K562 (cell line): ENCODE measurements around the gene OSTF1. TPM values are rescaled to one million over a fixed set of nuclear protein-coding genes. Genes with fewer than 3 reads are reported as not detected.

Source experiments
- ATAC-seq: fragments of 200-7000 bp; cut with Tn5 transposase; 3 replicates; pipeline ENCODE4 v1.9.1; 2020; ENCODE audit warnings: moderate library complexity
- BruUV-seq: library from RNA; stranded (reverse); fragments of 400-500 nt; replicated peaks from 2 replicates; lab custom pipeline; 2021; lab: Mats Ljungman, UMichigan
- CTCF ChIA-PET: fragments of 300-600 bp; formaldehyde crosslinking; extraction: SDS; loops from one replicate; lab custom pipeline; 2021; ENCODE audit warnings: low intra/inter-chr PET ratio; lab: Yijun Ruan, JAX
- POLR2A ChIA-PET: fragments of 300-600, 350-650 bp; sonication (Branson Sonifier 250); formaldehyde crosslinking; extraction: SDS; loops from one replicate; lab custom pipeline; 2021; ENCODE audit warnings: antibody characterized with exemption, inconsistent platforms; lab: Yijun Ruan, JAX
- DNase-seq, 4 experiments: peaks; one replicate each; pipeline versions ENCODE4 v3.0.0 to v3.0.0-alpha.2; 2011 to 2018; ENCODE audit warnings: low spot score in 3 of 4, mixed read lengths in 3 of 4; ENCODE audit errors: extremely low read depth in 1 of 4
- FAIRE-seq: peaks from 2 replicates; lab custom pipeline; 2011; peaks lifted over from hg19 to GRCh38; lab: Jason Lieb, UNC
- H2AFZ ChIP-seq: 2 replicates; pipeline ENCODE4 v1.6.0; 2011; ENCODE audit warnings: low read depth, low read length, control low read depth, inconsistent platforms
- H3K27ac ChIP-seq: fragments of 200-600 bp; 3 replicates; pipeline ENCODE4 v1.8.0; 2011; ENCODE audit warnings: low read depth, mild to moderate bottlenecking, control low read depth, inconsistent platforms, low read length, moderate library complexity, mixed read lengths; ENCODE audit errors: extremely low read depth
- H3K27me3 ChIP-seq, 2 experiments: fragments of 300-600 bp in 1 of 2; 2 replicates in 1 of 2; 3 replicates in 1 of 2; pipeline versions ENCODE4 v1.6.0 to v1.8.0; 2011; ENCODE audit warnings: inconsistent platforms in 2 of 2, low read length in 2 of 2, mild to moderate bottlenecking in 1 of 2, mixed read lengths in 1 of 2, moderate library complexity in 1 of 2; ENCODE audit not compliant: control insufficient read depth in 2 of 2, insufficient read depth in 2 of 2
- H3K36me3 ChIP-seq: fragments of 300-600 bp; 3 replicates; pipeline ENCODE4 v1.8.0; 2011; ENCODE audit warnings: mild to moderate bottlenecking, low read length, inconsistent platforms; ENCODE audit not compliant: control insufficient read depth, insufficient read depth
- H3K4me1 ChIP-seq, 2 experiments: fragments of 200-600 bp in 1 of 2; replicated peaks in 1 of 2; 2 replicates in 1 of 2; 3 replicates in 1 of 2; pipeline versions ENCODE4 v1.5.1 to v1.8.0; 2011; ENCODE audit warnings: inconsistent platforms in 2 of 2, low read length in 2 of 2, mild to moderate bottlenecking in 1 of 2, mixed read lengths in 1 of 2, moderate library complexity in 1 of 2; ENCODE audit not compliant: control insufficient read depth in 2 of 2, insufficient read depth in 2 of 2
- H3K4me2 ChIP-seq: 2 replicates; pipeline ENCODE4 v1.6.1; 2011; ENCODE audit warnings: low read length, control low read depth, inconsistent platforms, mixed read lengths; ENCODE audit not compliant: insufficient read depth
- H3K4me3 ChIP-seq: fragments of 200-600 bp; sonication (generic), shearing (Covaris generic); 2 replicates; pipeline ENCODE4 v1.5.1; 2016; ENCODE audit warnings: control low read depth, inconsistent platforms
- H3K79me2 ChIP-seq: fragments of 200-600 bp; 3 replicates; pipeline ENCODE4 v1.8.0; 2011; ENCODE audit warnings: low read length, inconsistent platforms; ENCODE audit not compliant: control insufficient read depth, insufficient read depth
- H3K9ac ChIP-seq, 2 experiments: 2 replicates each; pipeline versions ENCODE4 v1.6.0 to v1.6.1; 2011; ENCODE audit warnings: low read depth in 2 of 2, low read length in 2 of 2, control low read depth in 1 of 2, inconsistent platforms in 1 of 2, mild to moderate bottlenecking in 1 of 2, mixed read lengths in 1 of 2; ENCODE audit not compliant: insufficient read depth in 1 of 2
- H3K9me1 ChIP-seq: one replicate; pipeline ENCODE4 v1.6.0; 2011; ENCODE audit warnings: inconsistent platforms, mild to moderate bottlenecking, low read length, moderate library complexity; ENCODE audit not compliant: control insufficient read depth, insufficient read depth
- H3K9me3 ChIP-seq: replicated peaks from 2 replicates; pipeline ENCODE4 v1.5.1; 2011; ENCODE audit warnings: low read depth, low read length, inconsistent platforms; ENCODE audit not compliant: control insufficient read depth, insufficient read depth
- H4K20me1 ChIP-seq: replicated peaks from 2 replicates; pipeline ENCODE4 v1.6.1; 2011; ENCODE audit warnings: low read length, inconsistent platforms, mixed read lengths; ENCODE audit not compliant: control insufficient read depth, insufficient read depth
- CREB1 ChIP-seq, 2 experiments: sonication (generic) in 1 of 2; formaldehyde crosslinking in 1 of 2; IDR thresholded peaks; 2 replicates each; pipeline versions ENCODE4 v1.6.1 to v1.8.0; 2012 to 2022; ENCODE audit warnings: inconsistent platforms in 1 of 2, mild to moderate bottlenecking in 1 of 2, missing genetic modification reagents in 1 of 2, moderate library complexity in 1 of 2
- EGR1 ChIP-seq: fragments of 450-650 bp; conservative IDR thresholded peaks from 2 replicates; pipeline ENCODE4 v1.6.1; 2017; ENCODE audit warnings: mild to moderate bottlenecking
- KLF10 ChIP-seq: fragments of 250-450 bp; sonication (Bioruptor Pico); IDR thresholded peaks from 2 replicates; pipeline ENCODE4 v1.6.1; 2021; ENCODE audit warnings: matching md5 sums
- RAD51 ChIP-seq: fragments of 450-650 bp; IDR thresholded peaks from 2 replicates; pipeline ENCODE4 v1.7.1; 2016; ENCODE audit warnings: low read depth, mild to moderate bottlenecking, borderline replicate concordance
- SRF ChIP-seq, 2 experiments: fragments of 250-450, 450-650 bp in 1 of 2; sonication (Bioruptor Pico) in 1 of 2; sonication (generic) in 1 of 2; formaldehyde crosslinking; IDR thresholded peaks; 2 replicates each; pipeline versions ENCODE4 v1.5.0 to v1.5.1; 2020 to 2022; ENCODE audit warnings: mild to moderate bottlenecking in 1 of 2, missing genetic modification reagents in 1 of 2
- TCF7 ChIP-seq: sonication (generic); IDR thresholded peaks from 2 replicates; pipeline ENCODE4 v1.6.1; 2016; ENCODE audit warnings: antibody characterized with exemption, borderline replicate concordance
- ZSCAN32 ChIP-seq: fragments of 450-650 bp; formaldehyde crosslinking; IDR thresholded peaks from 2 replicates; pipeline ENCODE4 v1.4.0; 2020; ENCODE audit warnings: mild to moderate bottlenecking, moderate library complexity
- WGBS: fragments of 100-300 bp; shearing (Covaris generic); methylation state at CpG from one replicate; pipeline ENCODE4 v1.1.6; 2016; ENCODE audit warnings: low coverage, mixed read lengths; ENCODE audit not compliant: insufficient coverage; ENCODE audit errors: missing lambda C conversion rate; 5-methylcytosine and 5-hydroxymethylcytosine counted together
- in situ Hi-C: fragments of 300-500 bp; cut with MboI; formaldehyde crosslinking; loops from 4 replicates; pipeline ENCODE4 v1.15.0; 2018; ENCODE audit warnings: inconsistent platforms, mixed read lengths
- intact Hi-C: fragments of 100-400 bp; cut with micrococcal nuclease; formaldehyde crosslinking; loops from 2 replicates; pipeline ENCODE4 v1.14.2; 2022
- polyA plus RNA-seq, 8 experiments: library from polyadenylated mRNA; depleted of rRNA in 4 of 8; stranded (reverse) in 5 of 8; unstranded in 3 of 8; fragments of >200 nt; fragmentation: Nextera tagmentation in 2 of 8; fragmentation: Illumina TruSeq in 1 of 8; extraction: Ambion mirVana in 2 of 8; extraction: Trizol in 1 of 8; gene quantifications; 2 replicates each; pipeline versions ENCODE4 v1.2.1 to v1.2.3, GENCODE V29; 2011 to 2014; ENCODE audit warnings: inconsistent platforms in 1 of 8, missing spikeins in 1 of 8
- total RNA-seq, 7 experiments: library from RNA; depleted of rRNA in 6 of 7; stranded (reverse); fragments of >200 nt in 6 of 7; fragmentation: Illumina TruSeq in 2 of 7; extraction: Trizol in 2 of 7; gene quantifications; 2 replicates each; pipeline versions ENCODE4 v1.2.1 to v1.2.3, GENCODE V29; 2011 to 2021; ENCODE audit warnings: low replicate concordance in 1 of 7
- TF ChIP-seq, protein P1 (sequence below): fragments of 450-650 bp; formaldehyde crosslinking; conservative IDR thresholded peaks from 2 replicates; pipeline ENCODE4 v1.4.0; 2022; ENCODE audit warnings: mild to moderate bottlenecking, missing genetic modification characterization
- TF ChIP-seq, protein P2 (sequence below): fragments of 450-650 bp; IDR thresholded peaks from 2 replicates; pipeline ENCODE4 v1.7.1; 2018; ENCODE audit warnings: mild to moderate bottlenecking, low read depth; ENCODE audit not compliant: partially characterized antibody
- TF ChIP-seq, protein P3 (sequence below): fragments of 250-450 bp; sonication (Bioruptor Pico); IDR thresholded peaks from 2 replicates; pipeline ENCODE4 v1.5.1; 2021; ENCODE audit warnings: mild to moderate bottlenecking
- TF ChIP-seq, protein P4 (sequence below), 2 experiments: fragments of 450-650 bp; IDR thresholded peaks; 2 replicates each; pipeline ENCODE4 v1.6.1; 2016

OSTF1 gene
- total and polyA plus RNA-seq, 9 of the 15 experiments (the other 6 are each of a cell fraction or from before 2014, with no cell fraction given) = 15.0 to 37.3 (median 23.0) TPM

DNA sequence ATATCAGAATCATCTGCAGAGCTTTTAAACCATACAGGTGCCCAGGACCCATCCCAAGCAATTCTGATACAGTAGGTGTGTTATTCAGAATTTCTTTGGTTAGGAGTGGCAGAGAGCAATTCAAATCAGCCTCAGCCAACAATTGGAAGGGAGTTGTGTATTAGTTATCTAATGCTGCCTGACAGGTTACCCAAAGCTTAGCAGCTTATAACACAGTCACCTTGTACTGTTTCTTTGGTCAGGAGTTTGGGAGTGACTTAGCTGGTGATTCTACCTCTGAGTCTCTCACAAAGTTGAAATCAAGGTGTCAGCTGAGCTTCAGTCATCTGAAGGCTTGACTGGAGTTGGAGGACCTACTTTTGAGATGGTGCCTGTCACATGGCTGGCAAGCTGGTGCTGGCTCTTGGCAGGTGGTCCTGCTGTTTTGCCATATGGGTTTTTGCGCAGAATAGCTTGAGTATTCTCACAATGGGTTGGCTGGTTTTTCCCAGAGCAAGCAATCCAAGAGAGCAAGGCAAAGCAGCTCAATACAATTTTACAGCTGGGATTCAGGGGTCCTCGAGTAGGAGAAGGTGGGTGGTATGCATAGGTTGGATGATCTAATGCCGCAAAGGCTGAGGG lies 41.5 kb upstream of the OSTF1 start:
- no peaks in the 10 kb centered on the region for H4K20me1 ChIP-seq
- no TSS peak for BruUV-seq
- H3K4me1 ChIP-seq = peaks cover 0 to 7% of the 10 kb centered on the region in 2 experiments; a peak in 3 of 5 replicates
- no peaks in the 10 kb centered on the region for H3K27me3 ChIP-seq
- H3K36me3 ChIP-seq = no peaks in the 10 kb centered on the region
- ATAC-seq = no peak
- H3K9me1 ChIP-seq = no peaks in the 10 kb centered on the region
- no peak for FAIRE-seq
- H3K27ac ChIP-seq = no peak overlapping the region
- H3K79me2 ChIP-seq = no peaks in the 10 kb centered on the region
- H3K4me3 ChIP-seq = no peak overlapping the region
- intact Hi-C loops (no loop called here), in situ Hi-C loops (no loop called here)
- DNase-seq = no peak
- no peak overlapping the region for H2AFZ ChIP-seq
- H3K4me2 ChIP-seq = no peak overlapping the region
- no peak overlapping the region for H3K9ac ChIP-seq
- WGBS = 43% methylated on average over 3 of the region's 3 CpGs
- ChIA-PET CTCF (no interaction called here), POLR2A (interaction anchor here (0.6 kb wide), 1 partner anchor 18 kb away, joined by 4 read pairs; the partner anchor contains the start of gene CARNMT1)
- H3K9me3 ChIP-seq = no peaks in the 10 kb centered on the region
- TF ChIP-seq ZSCAN32 (CRISPR knock-in tag) = no peak
- TF ChIP-seq EGR1 = no peak
- no peak for TF ChIP-seq CREB1 (IDR thresholded peaks at IDR 0.05)
- no peak for TF ChIP-seq CREB1 (CRISPR knock-in tag; IDR thresholded peaks at IDR 0.05)
- no peak for TF ChIP-seq RAD51
- no peak for TF ChIP-seq KLF10
- TF ChIP-seq, protein P1, sequence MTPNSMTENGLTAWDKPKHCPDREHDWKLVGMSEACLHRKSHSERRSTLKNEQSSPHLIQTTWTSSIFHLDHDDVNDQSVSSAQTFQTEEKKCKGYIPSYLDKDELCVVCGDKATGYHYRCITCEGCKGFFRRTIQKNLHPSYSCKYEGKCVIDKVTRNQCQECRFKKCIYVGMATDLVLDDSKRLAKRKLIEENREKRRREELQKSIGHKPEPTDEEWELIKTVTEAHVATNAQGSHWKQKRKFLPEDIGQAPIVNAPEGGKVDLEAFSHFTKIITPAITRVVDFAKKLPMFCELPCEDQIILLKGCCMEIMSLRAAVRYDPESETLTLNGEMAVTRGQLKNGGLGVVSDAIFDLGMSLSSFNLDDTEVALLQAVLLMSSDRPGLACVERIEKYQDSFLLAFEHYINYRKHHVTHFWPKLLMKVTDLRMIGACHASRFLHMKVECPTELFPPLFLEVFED (CRISPR knock-in tag) = no peak
- no peak for TF ChIP-seq SRF (CRISPR knock-in tag; IDR thresholded peaks at IDR 0.05)
- TF ChIP-seq, protein P2, sequence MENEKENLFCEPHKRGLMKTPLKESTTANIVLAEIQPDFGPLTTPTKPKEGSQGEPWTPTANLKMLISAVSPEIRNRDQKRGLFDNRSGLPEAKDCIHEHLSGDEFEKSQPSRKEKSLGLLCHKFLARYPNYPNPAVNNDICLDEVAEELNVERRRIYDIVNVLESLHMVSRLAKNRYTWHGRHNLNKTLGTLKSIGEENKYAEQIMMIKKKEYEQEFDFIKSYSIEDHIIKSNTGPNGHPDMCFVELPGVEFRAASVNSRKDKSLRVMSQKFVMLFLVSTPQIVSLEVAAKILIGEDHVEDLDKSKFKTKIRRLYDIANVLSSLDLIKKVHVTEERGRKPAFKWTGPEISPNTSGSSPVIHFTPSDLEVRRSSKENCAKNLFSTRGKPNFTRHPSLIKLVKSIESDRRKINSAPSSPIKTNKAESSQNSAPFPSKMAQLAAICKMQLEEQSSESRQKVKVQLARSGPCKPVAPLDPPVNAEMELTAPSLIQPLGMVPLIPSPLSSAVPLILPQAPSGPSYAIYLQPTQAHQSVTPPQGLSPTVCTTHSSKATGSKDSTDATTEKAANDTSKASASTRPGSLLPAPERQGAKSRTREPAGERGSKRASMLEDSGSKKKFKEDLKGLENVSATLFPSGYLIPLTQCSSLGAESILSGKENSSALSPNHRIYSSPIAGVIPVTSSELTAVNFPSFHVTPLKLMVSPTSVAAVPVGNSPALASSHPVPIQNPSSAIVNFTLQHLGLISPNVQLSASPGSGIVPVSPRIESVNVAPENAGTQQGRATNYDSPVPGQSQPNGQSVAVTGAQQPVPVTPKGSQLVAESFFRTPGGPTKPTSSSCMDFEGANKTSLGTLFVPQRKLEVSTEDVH = no peak
- no peak for TF ChIP-seq TCF7
- TF ChIP-seq, protein P3, sequence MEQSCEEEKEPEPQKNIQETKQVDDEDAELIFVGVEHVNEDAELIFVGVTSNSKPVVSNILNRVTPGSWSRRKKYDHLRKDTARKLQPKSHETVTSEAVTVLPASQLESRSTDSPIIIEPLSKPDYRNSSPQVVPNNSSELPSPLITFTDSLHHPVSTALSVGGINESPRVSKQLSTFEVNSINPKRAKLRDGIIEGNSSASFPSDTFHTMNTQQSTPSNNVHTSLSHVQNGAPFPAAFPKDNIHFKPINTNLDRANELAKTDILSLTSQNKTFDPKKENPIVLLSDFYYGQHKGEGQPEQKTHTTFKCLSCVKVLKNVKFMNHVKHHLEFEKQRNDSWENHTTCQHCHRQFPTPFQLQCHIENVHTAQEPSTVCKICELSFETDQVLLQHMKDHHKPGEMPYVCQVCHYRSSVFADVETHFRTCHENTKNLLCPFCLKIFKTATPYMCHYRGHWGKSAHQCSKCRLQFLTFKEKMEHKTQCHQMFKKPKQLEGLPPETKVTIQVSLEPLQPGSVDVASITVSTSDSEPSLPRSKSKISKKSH (CRISPR knock-in tag) = no peak
- TF ChIP-seq, protein P4, sequence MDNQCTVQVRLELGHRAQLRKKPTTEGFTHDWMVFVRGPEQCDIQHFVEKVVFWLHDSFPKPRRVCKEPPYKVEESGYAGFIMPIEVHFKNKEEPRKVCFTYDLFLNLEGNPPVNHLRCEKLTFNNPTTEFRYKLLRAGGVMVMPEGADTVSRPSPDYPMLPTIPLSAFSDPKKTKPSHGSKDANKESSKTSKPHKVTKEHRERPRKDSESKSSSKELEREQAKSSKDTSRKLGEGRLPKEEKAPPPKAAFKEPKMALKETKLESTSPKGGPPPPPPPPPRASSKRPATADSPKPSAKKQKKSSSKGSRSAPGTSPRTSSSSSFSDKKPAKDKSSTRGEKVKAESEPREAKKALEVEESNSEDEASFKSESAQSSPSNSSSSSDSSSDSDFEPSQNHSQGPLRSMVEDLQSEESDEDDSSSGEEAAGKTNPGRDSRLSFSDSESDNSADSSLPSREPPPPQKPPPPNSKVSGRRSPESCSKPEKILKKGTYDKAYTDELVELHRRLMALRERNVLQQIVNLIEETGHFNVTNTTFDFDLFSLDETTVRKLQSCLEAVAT (IDR thresholded peaks at IDR 0.05) = no peak
